T-cell (primary cell): Measurements from ENCODE around the gene AFMID. TPM values are rescaled to one million over a fixed set of nuclear protein-coding genes. Genes with fewer than 3 reads are reported as not detected.

Experiments
- ATAC-seq, 4 experiments: fragments of 200-7000 bp in 3 of 4; fragments of 150-1000 bp in 1 of 4; cut with Tn5 transposase; replicated peaks in 1 of 4; 1 replicate in 3 of 4; 2 replicates in 1 of 4; pipeline ENCODE4 v1.10.0; 2021; ENCODE audit warnings: moderate library complexity in 3 of 4, mild to moderate bottlenecking in 2 of 4, moderate number of reproducible peaks in 1 of 4
- CTCF ChIA-PET, 2 donors: fragments of 300-600 bp; sonication (Branson Sonifier 250); formaldehyde crosslinking; loops; one replicate each; lab custom pipeline; 2022; ENCODE audit warnings: antibody characterized with exemption in 2 of 2; lab: Charles Lee
- POLR2A ChIA-PET, 2 donors: fragments of 300-600 bp; sonication (Branson Sonifier 250); formaldehyde crosslinking; loops; one replicate each; lab custom pipeline; 2022; ENCODE audit warnings: antibody characterized with exemption in 2 of 2; lab: Charles Lee
- DNase-seq, 35 experiments: peaks; one replicate each; pipeline versions ENCODE4 v3.0.0 to v3.0.0-alpha.2; 2013 to 2023
- H3K27ac ChIP-seq: one replicate; pipeline ENCODE4 v1.5.1; 2013; ENCODE audit warnings: low read length
- H3K27me3 ChIP-seq, 2 experiments: replicated peaks in 1 of 2; 1 replicate in 1 of 2; 2 replicates in 1 of 2; pipeline versions ENCODE4 v1.6.1 to v1.7.0; 2013; ENCODE audit warnings: low read length in 1 of 2, mixed read lengths in 1 of 2; ENCODE audit not compliant: control insufficient read depth in 2 of 2, insufficient read depth in 2 of 2; ENCODE audit errors: extremely low read depth in 1 of 2
- H3K36me3 ChIP-seq, 2 donors: 1 replicate in 1 of 2; 2 replicates in 1 of 2; pipeline versions ENCODE4 v1.6.1 to v1.7.0; 2013; ENCODE audit warnings: low read length in 1 of 2; ENCODE audit not compliant: control insufficient read depth in 2 of 2, insufficient read depth in 1 of 2; ENCODE audit errors: extremely low read depth in 1 of 2
- H3K4me1 ChIP-seq, 2 experiments: 1 replicate in 1 of 2; 2 replicates in 1 of 2; pipeline versions ENCODE4 v1.6.1 to v1.7.0; 2013; ENCODE audit warnings: low read length in 2 of 2, mixed read lengths in 1 of 2; ENCODE audit not compliant: insufficient read depth in 2 of 2, control insufficient read depth in 1 of 2; ENCODE audit errors: extremely low read depth in 1 of 2
- H3K4me3 ChIP-seq, 2 donors: 1 replicate in 1 of 2; 2 replicates in 1 of 2; pipeline versions ENCODE4 v1.5.1 to v1.7.0; 2013; ENCODE audit warnings: mild to moderate bottlenecking in 2 of 2, low read length in 1 of 2, moderate library complexity in 1 of 2; ENCODE audit not compliant: control insufficient read depth in 1 of 2; ENCODE audit errors: extremely low read depth in 1 of 2
- H3K9me3 ChIP-seq: 2 replicates; pipeline ENCODE4 v1.7.0; 2013
- H3K27ac Mint-ChIP-seq, 2 donors: one replicate each; pipeline ENCODE4 v1.8.0; 2020 to 2021; ENCODE audit warnings: mild to moderate bottlenecking in 2 of 2, mixed read lengths in 2 of 2
- H3K27me3 Mint-ChIP-seq, 2 donors: one replicate each; pipeline ENCODE4 v1.8.0; 2021 to 2022; ENCODE audit warnings: mixed read lengths in 2 of 2
- H3K36me3 Mint-ChIP-seq: one replicate; pipeline ENCODE4 v1.8.0; 2021; ENCODE audit warnings: mixed read lengths
- H3K4me1 Mint-ChIP-seq, 3 donors: one replicate each; pipeline ENCODE4 v1.8.0; 2020 to 2022; ENCODE audit warnings: mixed read lengths in 3 of 3, mild to moderate bottlenecking in 1 of 3
- H3K4me3 Mint-ChIP-seq, 3 donors: one replicate each; pipeline ENCODE4 v1.8.0; 2020 to 2022; ENCODE audit warnings: mild to moderate bottlenecking in 3 of 3, mixed read lengths in 3 of 3, moderate library complexity in 3 of 3
- H3K9me3 Mint-ChIP-seq, 3 donors: one replicate each; pipeline ENCODE4 v1.8.0; 2020 to 2022; ENCODE audit warnings: mixed read lengths in 3 of 3
- WGBS: methylation state at CpG from one replicate; pipeline ENCODE4 v1.1.5; 2013; ENCODE audit warnings: missing lambda C conversion rate; ENCODE audit not compliant: insufficient coverage; 5-methylcytosine and 5-hydroxymethylcytosine counted together
- total RNA-seq, 35 experiments: library from RNA in 6 of 35; stranded (reverse) in 6 of 35; fragments of 120-200 nt in 1 of 35; gene quantifications; one replicate each; pipeline versions ENCODE4 v1.2.1 to v1.2.4 and lab custom pipeline; 2013 to 2026

Gene AFMID
- total RNA-seq, 5 donors from 2014 or later (not counting 1 experiment from before 2014, with no cell fraction given) = 2.3 to 5.9 (median 3.4) TPM

- Histone ChIP-seq H3K9me3 (no peaks in the 10 kb centered on the region), H3K27me3 (no peaks in the 10 kb centered on the region), H3K27ac (no peak overlapping the region), H3K4me1 (peaks cover 6 to 71% of the 10 kb centered on the region in 2 experiments), H3K4me3 (no peak overlapping the region), H3K36me3 (peaks cover 7 to 19% of the 10 kb centered on the region in 2 donors)
- WGBS = 84% methylated on average over 14 of the region's 18 CpGs
- H3K27ac Mint-ChIP-seq = peak overlapping the region in 1 of 2 donors; percentile 11
- ATAC-seq (no peak), DNase-seq (peak in 1 of 35 experiments; percentile 3)
- CTCF ChIA-PET = no interaction called here
- no peaks in the 10 kb centered on the region for H3K9me3 Mint-ChIP-seq
- peaks cover 40 to 56% (median 52%) of the 10 kb centered on the region in 3 donors for H3K4me1 Mint-ChIP-seq
- POLR2A ChIA-PET = no interaction called here
- no peak overlapping the region for H3K4me3 Mint-ChIP-seq
- H3K36me3 Mint-ChIP-seq = peaks cover 7% of the 10 kb centered on the region
- H3K27me3 Mint-ChIP-seq = no peaks in the 10 kb centered on the region
Observed at GRCh38 chr17:78144736-78145641, 42.2 kb upstream of the AFMID start.

GRCh38 chr17:78146471-78146869 is 40.7 kb upstream of the AFMID start:
- Mint-ChIP-seq H3K4me3 (no peak overlapping the region), H3K4me1 (peaks cover 29 to 47% (median 43%) of the 10 kb centered on the region in 3 donors), H3K9me3 (no peaks in the 10 kb centered on the region), H3K27me3 (no peaks in the 10 kb centered on the region), H3K36me3 (peaks cover 4% of the 10 kb centered on the region), H3K27ac (peak overlapping the region in 1 of 2 donors; percentile 58)
- no peaks in the 10 kb centered on the region for H3K9me3 ChIP-seq
- WGBS = no CpG with 5 or more reads among the region's 7 CpGs
- H3K4me1 ChIP-seq = peaks cover 3 to 57% of the 10 kb centered on the region in 2 experiments
- ChIA-PET CTCF (no interaction called here), POLR2A (no interaction called here)
- DNase-seq (no peak), ATAC-seq (no peak)
- peaks cover 5 to 13% of the 10 kb centered on the region in 2 donors for H3K36me3 ChIP-seq
- H3K27me3 ChIP-seq = no peaks in the 10 kb centered on the region
- H3K4me3 ChIP-seq = no peak overlapping the region
- no peak overlapping the region for H3K27ac ChIP-seq

- peak overlapping the region in 1 of 2 donors; percentile 11 for H3K27ac Mint-ChIP-seq
- H3K4me1 Mint-ChIP-seq = peaks cover 27 to 43% (median 38%) of the 10 kb centered on the region in 3 donors
- no peaks in the 10 kb centered on the region for H3K27me3 ChIP-seq
- peaks cover 4% of the 10 kb centered on the region for H3K36me3 Mint-ChIP-seq
- peaks cover 3 to 53% of the 10 kb centered on the region in 2 experiments for H3K4me1 ChIP-seq
- 82% methylated on average over 3 of the region's 6 CpGs for WGBS
- ChIA-PET POLR2A (no interaction called here), CTCF (no interaction called here)
- H3K36me3 ChIP-seq = peaks cover 1 to 9% of the 10 kb centered on the region in 2 donors
- no peaks in the 10 kb centered on the region for H3K27me3 Mint-ChIP-seq
- H3K4me3 ChIP-seq = no peak overlapping the region
- DNase-seq (no peak), ATAC-seq (no peak)
- no peak overlapping the region for H3K4me3 Mint-ChIP-seq
- H3K27ac ChIP-seq = peak overlapping the region; percentile 48
- no peaks in the 10 kb centered on the region for H3K9me3 ChIP-seq
- no peaks in the 10 kb centered on the region for H3K9me3 Mint-ChIP-seq
Observed at GRCh38 chr17:78146881-78147280, 40.3 kb upstream of the AFMID start.

GRCh38 chr17:78147315-78147998 is 39.7 kb upstream of the AFMID start:
- H3K4me1 Mint-ChIP-seq = peaks cover 27 to 37% (median 33%) of the 10 kb centered on the region in 3 donors
- ATAC-seq = peak in 3 of 4 experiments; percentile 32 to 86 (median 44)
- no peak overlapping the region for H3K4me3 ChIP-seq
- H3K27me3 Mint-ChIP-seq = no peaks in the 10 kb centered on the region
- WGBS = 67% methylated on average over 2 of the region's 8 CpGs
- ChIA-PET CTCF (no interaction called here), POLR2A (no interaction called here)
- H3K9me3 ChIP-seq = no peaks in the 10 kb centered on the region
- H3K27ac ChIP-seq = peak overlapping the region; percentile 48
- H3K27me3 ChIP-seq = no peaks in the 10 kb centered on the region
- peak in 2 of 35 experiments; percentile 44 to 48 for DNase-seq
- H3K4me1 ChIP-seq = peaks cover 3 to 47% of the 10 kb centered on the region in 2 experiments
- no peak overlapping the region for H3K4me3 Mint-ChIP-seq
- H3K27ac Mint-ChIP-seq = peak overlapping the region; percentile 11 to 25
- H3K9me3 Mint-ChIP-seq = no peaks in the 10 kb centered on the region
- peaks cover 3% of the 10 kb centered on the region for H3K36me3 Mint-ChIP-seq
- H3K36me3 ChIP-seq = peaks cover 0 to 3% of the 10 kb centered on the region in 2 donors

GRCh38 chr17:78148286-78149016 is 38.7 kb upstream of the AFMID start:
- Histone ChIP-seq H3K4me1 (peaks cover 3 to 40% of the 10 kb centered on the region in 2 experiments), H3K27ac (no peak overlapping the region), H3K9me3 (no peaks in the 10 kb centered on the region), H3K4me3 (no peak overlapping the region), H3K27me3 (no peaks in the 10 kb centered on the region), H3K36me3 (no peaks in the 10 kb centered on the region)
- CTCF ChIA-PET = interaction anchor here in 1 of 2 donors (0.6 kb wide), 1 partner anchor 209 kb away, joined by 3 read pairs; no protein-coding TSS in a partner anchor
- peak overlapping the region in 1 of 2 donors; percentile 38 for H3K27ac Mint-ChIP-seq
- H3K4me1 Mint-ChIP-seq = peaks cover 23 to 31% (median 24%) of the 10 kb centered on the region in 3 donors
- H3K9me3 Mint-ChIP-seq = no peaks in the 10 kb centered on the region
- no peaks in the 10 kb centered on the region for H3K27me3 Mint-ChIP-seq
- POLR2A ChIA-PET = no interaction called here
- WGBS = 80% methylated on average over 14 of the region's 14 CpGs
- H3K36me3 Mint-ChIP-seq = no peaks in the 10 kb centered on the region
- DNase-seq = no peak
- H3K4me3 Mint-ChIP-seq = no peak overlapping the region
- ATAC-seq = no peak
